GM12878 (cell line): Measurements from ENCODE around the gene IKBKG. TPM values are rescaled to one million over a fixed set of nuclear protein-coding genes. Genes with fewer than 3 reads are reported as not detected.

ENCODE experiments used
- ATAC-seq: fragments of 200-7000 bp; cut with Tn5 transposase; 3 replicates; pipeline ENCODE4 v1.9.1; 2020; ENCODE audit warnings: mild to moderate bottlenecking, moderate library complexity
- BruUV-seq: library from RNA; stranded (reverse); fragments of 400-500 nt; replicated peaks from 2 replicates; lab custom pipeline; 2021; lab: Mats Ljungman, UMichigan
- CTCF ChIA-PET: fragments of 300-600 bp; sonication (Branson Sonifier 250); formaldehyde crosslinking; extraction: SDS; loops from one replicate; lab custom pipeline; 2021; ENCODE audit warnings: inconsistent platforms; lab: Yijun Ruan, JAX
- POLR2A ChIA-PET: fragments of 350-600 bp; formaldehyde crosslinking; extraction: SDS; loops from one replicate; lab custom pipeline; 2021; ENCODE audit warnings: inconsistent platforms; lab: Charles Lee
- RAD21 ChIA-PET: fragments of 300-600 bp; sonication (Branson Sonifier 250); formaldehyde crosslinking; loops from one replicate; lab custom pipeline; 2023; ENCODE audit warnings: antibody characterized with exemption; ENCODE audit not compliant: unreplicated experiment; lab: Charles Lee
- SMC1A ChIA-PET: fragments of 300-600 bp; sonication (Branson Sonifier 250); formaldehyde crosslinking; loops from one replicate; lab custom pipeline; 2023; ENCODE audit not compliant: unreplicated experiment, uncharacterized antibody; lab: Charles Lee
- DNase-seq: peaks from one replicate; pipeline ENCODE4 v3.0.0-alpha.2; 2011; ENCODE audit warnings: low read depth, low spot score
- FAIRE-seq: peaks from 3 replicates; lab custom pipeline; 2011; peaks lifted over from hg19 to GRCh38; lab: Jason Lieb, UNC
- H2AFZ ChIP-seq: 2 replicates; pipeline ENCODE4 v1.6.0; 2011; ENCODE audit warnings: low read depth, low read length, control low read depth; ENCODE audit not compliant: control insufficient read depth
- H3K27ac ChIP-seq: 2 replicates; pipeline ENCODE4 v1.5.1; 2011; ENCODE audit warnings: control low read depth; ENCODE audit not compliant: control insufficient read depth, insufficient read depth
- H3K27me3 ChIP-seq, 2 experiments: replicated peaks in 1 of 2; 2 replicates each; pipeline versions ENCODE4 v1.6.0 to v1.6.1; 2011; ENCODE audit warnings: low read length in 1 of 2; ENCODE audit not compliant: control insufficient read depth in 2 of 2, insufficient read depth in 2 of 2
- H3K36me3 ChIP-seq, 2 experiments: 2 replicates each; pipeline ENCODE4 v1.5.1; 2011; ENCODE audit warnings: low read length in 1 of 2; ENCODE audit not compliant: control insufficient read depth in 2 of 2, insufficient read depth in 2 of 2
- H3K4me1 ChIP-seq: 2 replicates; pipeline ENCODE4 v1.6.1; 2011; ENCODE audit warnings: mild to moderate bottlenecking, low read length, moderate library complexity, mixed read lengths; ENCODE audit not compliant: control insufficient read depth, insufficient read depth
- H3K4me2 ChIP-seq: 2 replicates; pipeline ENCODE4 v1.6.0; 2011; ENCODE audit warnings: control low read depth; ENCODE audit not compliant: control insufficient read depth, insufficient read depth
- H3K4me3 ChIP-seq: fragments of 200-600 bp; sonication (generic); 2 replicates; pipeline ENCODE4 v1.5.1; 2016
- H3K79me2 ChIP-seq: 2 replicates; pipeline ENCODE4 v1.6.0; 2011; ENCODE audit warnings: low read length; ENCODE audit not compliant: control insufficient read depth, insufficient read depth
- H3K9ac ChIP-seq: 2 replicates; pipeline ENCODE4 v1.8.0; 2011; ENCODE audit warnings: low read length, control low read depth, mixed read lengths; ENCODE audit not compliant: control insufficient read depth, insufficient read depth
- H3K9me3 ChIP-seq: replicated peaks from 3 replicates; pipeline ENCODE4 v1.5.1; 2011; ENCODE audit warnings: mild to moderate bottlenecking, low read length; ENCODE audit not compliant: control insufficient read depth, insufficient read depth
- H4K20me1 ChIP-seq: 2 replicates; pipeline ENCODE4 v1.6.0; 2011; ENCODE audit not compliant: control insufficient read depth, insufficient read depth
- LARP7 ChIP-seq: fragments of 450-650 bp; IDR thresholded peaks from 2 replicates; pipeline ENCODE4 v1.6.1; 2017; ENCODE audit warnings: mild to moderate bottlenecking
- MLLT1 ChIP-seq: fragments of 450-650 bp; IDR thresholded peaks from 2 replicates; pipeline ENCODE4 v1.6.1; 2016; ENCODE audit warnings: mild to moderate bottlenecking
- PAX8 ChIP-seq: fragments of 450-650 bp; IDR thresholded peaks from 2 replicates; pipeline ENCODE4 v1.6.1; 2017; ENCODE audit warnings: mild to moderate bottlenecking, moderate library complexity
- RB1 ChIP-seq: fragments of 450-650 bp; formaldehyde crosslinking; IDR thresholded peaks from 2 replicates; pipeline ENCODE4 v1.6.1; 2017; ENCODE audit warnings: mild to moderate bottlenecking, borderline replicate concordance
- RCOR1 ChIP-seq: conservative IDR thresholded peaks from 2 replicates; pipeline ENCODE4 v1.6.1; 2012; ENCODE audit warnings: low read depth, low read length, improper control_type of control experiment
- STAT3 ChIP-seq: IDR thresholded peaks from 2 replicates; pipeline ENCODE4 v1.6.1; 2011; ENCODE audit warnings: low read depth, low read length, improper control_type of control experiment
- TARDBP ChIP-seq: IDR thresholded peaks from 2 replicates; pipeline ENCODE4 v1.6.1; 2016; ENCODE audit warnings: borderline replicate concordance
- ZSCAN29 ChIP-seq: fragments of 450-650 bp; IDR thresholded peaks from 2 replicates; pipeline ENCODE4 v1.6.1; 2017; ENCODE audit warnings: mild to moderate bottlenecking, moderate library complexity
- WGBS: methylation state at CpG from one replicate; pipeline ENCODE4 v1.1.6; 2016; ENCODE audit warnings: low lambda C conversion rate; ENCODE audit not compliant: insufficient replicate concordance, insufficient coverage; ENCODE audit errors: missing lambda C conversion rate; 5-methylcytosine and 5-hydroxymethylcytosine counted together
- in situ Hi-C: fragments of 300-500 bp; cut with MboI; formaldehyde crosslinking; loops from 9 replicates; pipeline ENCODE4 v1.14.3; 2018; ENCODE audit warnings: mixed read lengths
- intact Hi-C: fragments of 100-400 bp; cut with micrococcal nuclease; formaldehyde crosslinking; loops from one replicate; pipeline ENCODE4 v1.14.2; 2022; ENCODE audit not compliant: unreplicated experiment
- polyA plus RNA-seq, 11 experiments: library from polyadenylated mRNA; depleted of rRNA in 4 of 11; unstranded in 6 of 11; stranded (reverse) in 5 of 11; fragments of >200 nt; fragmentation: Nextera tagmentation in 4 of 11; fragmentation: Illumina TruSeq in 1 of 11; extraction: Ambion mirVana in 4 of 11; extraction: Trizol in 1 of 11; gene quantifications; 1 replicate in 1 of 11; 2 replicates in 10 of 11; pipeline versions ENCODE4 v1.2.1 to v1.2.3, GENCODE V29; 2011 to 2016; ENCODE audit warnings: inconsistent platforms in 2 of 11, missing spikeins in 2 of 11, low read depth in 1 of 11
- total RNA-seq, 4 experiments: library from RNA; depleted of rRNA in 3 of 4; stranded (reverse); fragments of >200 nt in 3 of 4; fragmentation: Illumina TruSeq in 1 of 4; extraction: Trizol in 1 of 4; gene quantifications; 2 replicates each; pipeline versions ENCODE4 v1.2.1 to v1.2.3, GENCODE V29; 2013 to 2021
- TF ChIP-seq, protein P1 (sequence below): fragments of 150-350 bp; IDR thresholded peaks from 2 replicates; pipeline ENCODE4 v1.6.1; 2016; ENCODE audit warnings: low read depth, low read length

IKBKG gene
- total and polyA plus RNA-seq, 10 of the 15 experiments (the other 5 are each of a cell fraction or from before 2014, with no cell fraction given), result 0.35 to 30.7 (median 16.7) TPM

DNA sequence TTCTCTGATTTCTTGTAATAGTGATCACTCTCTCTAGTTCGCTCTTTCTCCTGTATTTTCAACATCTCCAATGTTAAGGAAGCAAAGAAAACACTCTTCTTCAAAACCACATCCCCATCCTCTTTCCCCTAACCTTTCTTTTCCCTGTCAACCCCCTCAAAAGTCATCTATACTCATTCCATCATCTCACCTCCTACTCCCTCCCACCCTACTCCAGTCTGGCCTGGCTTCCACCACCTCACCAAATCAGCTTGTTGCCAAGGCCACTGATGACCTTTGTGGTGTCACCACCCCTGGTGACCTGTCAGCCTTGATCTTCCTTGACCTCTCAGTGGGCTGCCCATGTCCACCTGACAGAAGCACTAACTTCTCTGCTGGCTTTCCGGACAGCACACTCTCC is 33.7 kb upstream of the IKBKG start:
- Histone ChIP-seq H3K27me3 (no peaks in the 10 kb centered on the region), H3K9me3 (no peaks in the 10 kb centered on the region; the same call in 2 of the 3 replicates), H3K79me2 (no peaks in the 10 kb centered on the region; the same call in none of the 2 replicates), H3K4me1 (no peaks in the 10 kb centered on the region), H3K4me2 (no peak overlapping the region), H4K20me1 (no peaks in the 10 kb centered on the region), H3K4me3 (no peak overlapping the region), H2AFZ (no peak overlapping the region), H3K36me3 (no peaks in the 10 kb centered on the region), H3K27ac (no peak overlapping the region), H3K9ac (no peak overlapping the region)
- DNase-seq, result no peak
- no peak for FAIRE-seq
- RAD21 ChIA-PET, result no interaction called here
- WGBS, result 49% methylated on average over 2 of the region's 2 CpGs
- BruUV-seq, result no TSS peak
- POLR2A ChIA-PET, result no interaction called here
- CTCF ChIA-PET, result no interaction called here
- intact Hi-C loops (no loop called here), in situ Hi-C loops (no loop called here)
- TF ChIP-seq, protein P1, sequence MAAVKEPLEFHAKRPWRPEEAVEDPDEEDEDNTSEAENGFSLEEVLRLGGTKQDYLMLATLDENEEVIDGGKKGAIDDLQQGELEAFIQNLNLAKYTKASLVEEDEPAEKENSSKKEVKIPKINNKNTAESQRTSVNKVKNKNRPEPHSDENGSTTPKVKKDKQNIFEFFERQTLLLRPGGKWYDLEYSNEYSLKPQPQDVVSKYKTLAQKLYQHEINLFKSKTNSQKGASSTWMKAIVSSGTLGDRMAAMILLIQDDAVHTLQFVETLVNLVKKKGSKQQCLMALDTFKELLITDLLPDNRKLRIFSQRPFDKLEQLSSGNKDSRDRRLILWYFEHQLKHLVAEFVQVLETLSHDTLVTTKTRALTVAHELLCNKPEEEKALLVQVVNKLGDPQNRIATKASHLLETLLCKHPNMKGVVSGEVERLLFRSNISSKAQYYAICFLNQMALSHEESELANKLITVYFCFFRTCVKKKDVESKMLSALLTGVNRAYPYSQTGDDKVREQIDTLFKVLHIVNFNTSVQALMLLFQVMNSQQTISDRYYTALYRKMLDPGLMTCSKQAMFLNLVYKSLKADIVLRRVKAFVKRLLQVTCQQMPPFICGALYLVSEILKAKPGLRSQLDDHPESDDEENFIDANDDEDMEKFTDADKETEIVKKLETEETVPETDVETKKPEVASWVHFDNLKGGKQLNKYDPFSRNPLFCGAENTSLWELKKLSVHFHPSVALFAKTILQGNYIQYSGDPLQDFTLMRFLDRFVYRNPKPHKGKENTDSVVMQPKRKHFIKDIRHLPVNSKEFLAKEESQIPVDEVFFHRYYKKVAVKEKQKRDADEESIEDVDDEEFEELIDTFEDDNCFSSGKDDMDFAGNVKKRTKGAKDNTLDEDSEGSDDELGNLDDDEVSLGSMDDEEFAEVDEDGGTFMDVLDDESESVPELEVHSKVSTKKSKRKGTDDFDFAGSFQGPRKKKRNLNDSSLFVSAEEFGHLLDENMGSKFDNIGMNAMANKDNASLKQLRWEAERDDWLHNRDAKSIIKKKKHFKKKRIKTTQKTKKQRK, result no peak
- TF ChIP-seq STAT3 (no peak), LARP7 (no peak), PAX8 (no peak), TARDBP (no peak), RCOR1 (no peak), ZSCAN29 (no peak), MLLT1 (no peak), RB1 (no peak)
- SMC1A ChIA-PET, result interaction anchor here (1.1 kb wide), 1 partner anchor 13 kb away, joined by 3 read pairs; no protein-coding TSS in a partner anchor
- no peak for ATAC-seq
